CD4-positive, alpha-beta memory T cell (primary cell): ENCODE measurements around the gene CXADR. TPM values are rescaled to one million over a fixed set of nuclear protein-coding genes. Genes with fewer than 3 reads are reported as not detected.

Experiments
- CTCF ChIA-PET: fragments of 350-600 bp; sonication (Branson Sonifier 250); formaldehyde crosslinking; loops from one replicate; lab custom pipeline; 2021; ENCODE audit warnings: inconsistent platforms; ENCODE audit not compliant: partially characterized antibody; lab: Charles Lee
- POLR2A ChIA-PET: fragments of 350-600 bp; sonication (Branson Sonifier 250); formaldehyde crosslinking; loops from one replicate; lab custom pipeline; 2021; ENCODE audit not compliant: partially characterized antibody; lab: Charles Lee
- DNase-seq, 5 donors: peaks; one replicate each; pipeline versions ENCODE4 v3.0.0 to v3.0.0-alpha.2; 2020 to 2022; ENCODE audit warnings: mixed read lengths in 1 of 5
- H3K27ac ChIP-seq: one replicate; pipeline ENCODE4 v1.7.0; 2013; ENCODE audit warnings: low read depth, low read length
- H3K27me3 ChIP-seq: 2 replicates; pipeline ENCODE4 v1.7.0; 2013; ENCODE audit warnings: mild to moderate bottlenecking, low read length, moderate library complexity; ENCODE audit not compliant: insufficient read depth
- H3K36me3 ChIP-seq: 2 replicates; pipeline ENCODE4 v1.7.0; 2013; ENCODE audit warnings: mild to moderate bottlenecking, low read length, moderate library complexity; ENCODE audit not compliant: insufficient read depth
- H3K4me1 ChIP-seq: 2 replicates; pipeline ENCODE4 v1.7.0; 2013; ENCODE audit warnings: mild to moderate bottlenecking, low read length, moderate library complexity; ENCODE audit not compliant: insufficient read depth
- H3K4me3 ChIP-seq, 2 donors: one replicate each; pipeline ENCODE4 v1.7.0; 2013; ENCODE audit warnings: low read length in 2 of 2, mild to moderate bottlenecking in 1 of 2
- H3K9me3 ChIP-seq, 2 donors: one replicate each; pipeline ENCODE4 v1.7.0; 2013; ENCODE audit warnings: low read length in 2 of 2, control low read depth in 1 of 2; ENCODE audit not compliant: control insufficient read depth in 1 of 2
- H3K27ac Mint-ChIP-seq, 7 donors: one replicate each; pipeline ENCODE4 v1.8.0; 2020 to 2021; ENCODE audit warnings: mixed read lengths in 7 of 7, mild to moderate bottlenecking in 6 of 7, inconsistent platforms in 3 of 7, moderate library complexity in 3 of 7
- H3K27me3 Mint-ChIP-seq, 2 donors: one replicate each; pipeline ENCODE4 v1.8.0; 2020 to 2021; ENCODE audit warnings: mixed read lengths in 2 of 2
- H3K36me3 Mint-ChIP-seq, 2 donors: one replicate each; pipeline ENCODE4 v1.8.0; 2020 to 2021; ENCODE audit warnings: mixed read lengths in 2 of 2, inconsistent platforms in 1 of 2, mild to moderate bottlenecking in 1 of 2
- H3K4me1 Mint-ChIP-seq, 4 donors: one replicate each; pipeline ENCODE4 v1.8.0; 2020 to 2021; ENCODE audit warnings: mixed read lengths in 4 of 4, mild to moderate bottlenecking in 1 of 4
- H3K4me3 Mint-ChIP-seq, 8 donors: one replicate each; pipeline ENCODE4 v1.8.0; 2020 to 2021; ENCODE audit warnings: mixed read lengths in 8 of 8, mild to moderate bottlenecking in 7 of 8, moderate library complexity in 6 of 8, inconsistent platforms in 3 of 8
- H3K9me3 Mint-ChIP-seq, 8 donors: one replicate each; pipeline ENCODE4 v1.8.0; 2020 to 2021; ENCODE audit warnings: mixed read lengths in 8 of 8, mild to moderate bottlenecking in 5 of 8, inconsistent platforms in 3 of 8, moderate library complexity in 1 of 8
- intact Hi-C: fragments of 100-400 bp; cut with micrococcal nuclease; formaldehyde crosslinking; loops from one replicate; pipeline ENCODE4 v1.15.1; 2023
- polyA plus RNA-seq, 2 donors: library from polyadenylated mRNA; unstranded; fragments of 300-500 nt; fragmentation: Illumina TruSeq; gene quantifications; one replicate each; pipeline ENCODE4 v1.2.3, GENCODE V29; 2021
- total RNA-seq, 2 experiments: library from RNA; stranded (reverse); gene quantifications; one replicate each; pipeline ENCODE4 v1.2.3, GENCODE V29; 2021

Gene CXADR
- total and polyA plus RNA-seq, 4 experiments from 2014 or later, result 0.13 to 1.4 (median 0.82) TPM

DNA sequence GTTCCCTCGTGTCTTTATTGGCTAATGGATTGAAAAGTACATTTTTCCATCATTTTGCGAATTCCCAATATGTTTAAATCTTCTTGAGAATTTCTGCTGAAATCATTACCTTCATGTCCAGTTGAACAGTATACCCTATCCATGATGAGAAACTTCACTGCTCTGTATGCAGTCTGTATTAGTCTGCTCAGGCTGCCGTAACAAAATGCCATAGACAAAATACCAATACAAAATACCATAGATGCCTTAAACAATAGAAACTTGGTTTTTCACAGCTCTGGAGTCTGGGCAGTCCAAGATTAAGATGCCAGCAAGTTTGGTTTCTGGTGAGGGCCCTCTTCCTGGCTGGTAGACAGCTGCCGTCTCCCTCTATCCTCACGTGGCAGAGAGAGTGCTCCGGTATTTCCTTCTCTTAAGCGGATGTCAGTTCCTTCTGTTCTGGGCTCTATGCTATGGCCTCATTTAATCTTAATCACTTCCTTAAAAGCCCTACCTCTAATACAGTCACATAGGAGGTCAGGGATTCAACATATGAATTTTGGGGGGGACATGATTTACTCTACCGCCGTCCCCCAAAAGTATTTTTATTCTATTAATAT is 27.0 kb downstream of the CXADR start:
- H3K36me3 Mint-ChIP-seq, result peaks cover 0 to 4% of the 10 kb centered on the region in 2 donors
- no peaks in the 10 kb centered on the region for H3K27me3 ChIP-seq
- H3K4me1 Mint-ChIP-seq, result peaks cover 0 to 1% (median 0%) of the 10 kb centered on the region in 4 donors
- H3K4me3 Mint-ChIP-seq, result no peak overlapping the region
- CTCF ChIA-PET, result no interaction called here
- peaks cover 0 to 2% (median 0%) of the 10 kb centered on the region in 8 donors for H3K9me3 Mint-ChIP-seq
- H3K9me3 ChIP-seq, result no peaks in the 10 kb centered on the region
- POLR2A ChIA-PET, result no interaction called here
- H3K4me1 ChIP-seq, result no peaks in the 10 kb centered on the region
- DNase-seq, result no peak
- H3K36me3 ChIP-seq, result no peaks in the 10 kb centered on the region
- intact Hi-C loops, result no loop called here
- no peak overlapping the region for H3K27ac Mint-ChIP-seq
- H3K4me3 ChIP-seq, result no peak overlapping the region
- H3K27ac ChIP-seq, result no peak overlapping the region
- peaks cover 3 to 8% of the 10 kb centered on the region in 2 donors for H3K27me3 Mint-ChIP-seq

DNA sequence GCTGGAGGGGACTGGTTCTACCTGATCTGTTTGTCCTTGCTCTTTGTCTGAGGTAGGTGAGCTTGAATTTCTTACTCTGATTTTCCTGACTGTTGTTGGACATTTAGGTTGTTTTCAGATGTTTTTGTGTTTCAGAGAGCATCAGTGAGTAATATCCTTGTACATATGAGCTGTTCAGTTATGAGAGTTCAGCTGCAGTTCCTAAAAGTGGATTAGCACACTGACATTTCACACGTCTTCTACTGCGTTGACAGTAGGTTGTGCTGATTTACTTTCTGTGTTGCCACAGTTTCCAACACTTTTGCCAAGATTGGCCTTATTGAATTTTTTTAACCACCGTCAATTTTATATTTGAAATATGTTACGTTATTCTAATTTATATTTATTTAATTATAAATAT is 27.7 kb downstream of the CXADR start:
- H3K27ac ChIP-seq, result no peak overlapping the region
- intact Hi-C loops, result no loop called here
- no peak for DNase-seq
- H3K36me3 ChIP-seq, result no peaks in the 10 kb centered on the region
- H3K4me1 ChIP-seq, result no peaks in the 10 kb centered on the region
- POLR2A ChIA-PET, result no interaction called here
- no peak overlapping the region for H3K4me3 ChIP-seq
- Mint-ChIP-seq H3K27ac (no peak overlapping the region), H3K9me3 (peaks cover 0 to 2% (median 0%) of the 10 kb centered on the region in 8 donors), H3K27me3 (peaks cover 3 to 8% of the 10 kb centered on the region in 2 donors), H3K4me1 (peaks cover 0 to 1% (median 0%) of the 10 kb centered on the region in 4 donors), H3K36me3 (peaks cover 0 to 4% of the 10 kb centered on the region in 2 donors), H3K4me3 (no peak overlapping the region)
- H3K9me3 ChIP-seq, result no peaks in the 10 kb centered on the region
- CTCF ChIA-PET, result no interaction called here
- no peaks in the 10 kb centered on the region for H3K27me3 ChIP-seq

DNA sequence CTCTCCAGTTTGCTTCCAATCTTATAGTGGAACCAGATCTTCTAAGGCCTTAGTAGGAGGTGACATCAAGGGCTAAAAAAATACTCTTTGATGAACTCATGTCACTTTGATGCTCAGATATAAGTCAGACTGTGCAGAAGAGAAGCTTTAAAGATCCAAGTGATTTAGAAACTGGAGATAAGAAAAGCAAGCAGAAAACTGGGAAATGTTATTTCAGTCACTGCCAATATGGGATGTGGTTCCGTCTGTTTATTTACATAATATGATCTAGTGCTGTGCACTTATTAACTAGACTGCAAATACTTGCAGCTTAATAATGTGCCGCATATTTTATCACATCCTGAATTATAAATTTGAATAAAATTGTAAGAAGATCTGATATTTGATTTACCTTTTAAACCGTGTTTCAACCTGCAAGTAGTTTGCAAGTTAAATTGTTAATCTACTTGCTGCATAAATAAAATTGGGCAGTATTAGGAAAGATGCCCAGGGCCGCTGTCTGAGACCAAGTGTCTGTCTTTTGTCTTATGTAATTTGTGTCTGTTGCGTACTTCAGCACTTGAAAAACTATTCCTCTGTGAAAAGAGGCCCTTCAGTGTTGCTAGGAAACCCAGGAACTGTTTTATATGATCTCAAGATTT is 29.6 kb downstream of the CXADR start:
- H3K4me3 Mint-ChIP-seq, result no peak overlapping the region
- H3K4me1 Mint-ChIP-seq, result no peaks in the 10 kb centered on the region
- no peaks in the 10 kb centered on the region for H3K9me3 ChIP-seq
- intact Hi-C loops, result no loop called here
- ChIA-PET CTCF (no interaction called here), POLR2A (no interaction called here)
- no peaks in the 10 kb centered on the region for H3K27me3 ChIP-seq
- H3K36me3 ChIP-seq, result no peaks in the 10 kb centered on the region
- peaks cover 3 to 5% of the 10 kb centered on the region in 2 donors for H3K27me3 Mint-ChIP-seq
- no peak for DNase-seq
- peaks cover 0 to 8% of the 10 kb centered on the region in 2 donors for H3K36me3 Mint-ChIP-seq
- H3K9me3 Mint-ChIP-seq, result peaks cover 0 to 2% (median 0%) of the 10 kb centered on the region in 8 donors
- H3K27ac Mint-ChIP-seq, result no peak overlapping the region
- H3K27ac ChIP-seq, result no peak overlapping the region
- H3K4me1 ChIP-seq, result no peaks in the 10 kb centered on the region
- no peak overlapping the region for H3K4me3 ChIP-seq

DNA sequence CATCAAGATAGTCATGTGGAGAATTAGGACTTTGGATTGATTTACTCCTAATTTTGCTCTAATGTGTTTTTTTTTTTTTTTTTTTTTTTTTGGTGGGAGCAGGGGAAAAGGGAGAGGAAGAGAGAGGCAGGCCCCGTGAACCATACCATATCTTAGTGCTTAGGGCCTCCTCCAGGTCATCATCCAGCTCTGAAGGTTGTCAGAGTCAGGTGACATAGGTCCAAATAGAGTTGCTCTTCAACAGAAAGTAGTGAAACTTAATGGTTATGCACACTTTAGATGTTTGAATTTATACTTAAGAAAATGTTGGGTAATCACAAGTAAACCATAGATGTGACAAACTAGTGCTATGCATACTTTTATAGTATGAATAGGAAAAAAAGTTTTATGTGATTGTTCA is 32.2 kb downstream of the CXADR start:
- H3K9me3 Mint-ChIP-seq, result peaks cover 0 to 2% (median 0%) of the 10 kb centered on the region in 8 donors
- no peak for DNase-seq
- H3K9me3 ChIP-seq, result no peaks in the 10 kb centered on the region
- peaks cover 0 to 3% of the 10 kb centered on the region in 2 donors for H3K27me3 Mint-ChIP-seq
- H3K4me3 Mint-ChIP-seq, result no peak overlapping the region
- H3K27ac ChIP-seq, result no peak overlapping the region
- no peaks in the 10 kb centered on the region for H3K4me1 Mint-ChIP-seq
- no peaks in the 10 kb centered on the region for H3K36me3 ChIP-seq
- CTCF ChIA-PET, result interaction anchor here (0.7 to 1.1 kb wide), 2 partner anchors 38 to 41 kb away, joined by 3 read pairs; no protein-coding TSS in a partner anchor
- no peaks in the 10 kb centered on the region for H3K27me3 ChIP-seq
- H3K4me1 ChIP-seq, result no peaks in the 10 kb centered on the region
- POLR2A ChIA-PET, result no interaction called here
- intact Hi-C loops, result no loop called here
- H3K36me3 Mint-ChIP-seq, result peaks cover 0 to 8% of the 10 kb centered on the region in 2 donors
- no peak overlapping the region for H3K4me3 ChIP-seq
- H3K27ac Mint-ChIP-seq, result no peak overlapping the region

DNA sequence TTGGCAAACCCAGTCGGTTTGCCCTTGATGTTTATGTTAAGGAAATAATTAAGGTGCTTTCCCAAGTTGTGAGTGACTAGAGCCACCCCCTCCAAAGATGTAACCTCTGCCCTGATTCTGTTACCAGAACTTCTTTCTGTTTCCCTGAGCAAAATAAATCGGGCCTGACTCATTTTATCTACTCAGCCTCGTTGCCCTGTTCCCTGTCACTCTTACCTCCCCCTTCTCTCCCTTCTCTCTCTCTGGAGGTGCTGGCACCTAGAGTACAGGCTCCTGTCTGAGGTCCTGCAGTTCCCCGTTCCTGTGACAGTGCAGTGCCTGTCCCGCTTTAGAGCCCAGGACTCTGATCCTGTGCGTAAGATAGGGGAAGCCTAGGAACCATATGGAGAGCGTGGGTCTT is 35.4 kb downstream of the CXADR start:
- no peaks in the 10 kb centered on the region for H3K4me1 ChIP-seq
- no peak overlapping the region for H3K27ac ChIP-seq
- intact Hi-C loops, result no loop called here
- no peaks in the 10 kb centered on the region for H3K9me3 ChIP-seq
- no peak for DNase-seq
- Mint-ChIP-seq H3K4me3 (no peak overlapping the region), H3K4me1 (no peaks in the 10 kb centered on the region), H3K36me3 (peaks cover 0 to 4% of the 10 kb centered on the region in 2 donors), H3K9me3 (no peaks in the 10 kb centered on the region), H3K27ac (peak overlapping the region in 1 of 7 donors; percentile 45), H3K27me3 (no peaks in the 10 kb centered on the region)
- POLR2A ChIA-PET, result no interaction called here
- no peak overlapping the region for H3K4me3 ChIP-seq
- no peaks in the 10 kb centered on the region for H3K27me3 ChIP-seq
- no peaks in the 10 kb centered on the region for H3K36me3 ChIP-seq
- CTCF ChIA-PET, result no interaction called here

DNA sequence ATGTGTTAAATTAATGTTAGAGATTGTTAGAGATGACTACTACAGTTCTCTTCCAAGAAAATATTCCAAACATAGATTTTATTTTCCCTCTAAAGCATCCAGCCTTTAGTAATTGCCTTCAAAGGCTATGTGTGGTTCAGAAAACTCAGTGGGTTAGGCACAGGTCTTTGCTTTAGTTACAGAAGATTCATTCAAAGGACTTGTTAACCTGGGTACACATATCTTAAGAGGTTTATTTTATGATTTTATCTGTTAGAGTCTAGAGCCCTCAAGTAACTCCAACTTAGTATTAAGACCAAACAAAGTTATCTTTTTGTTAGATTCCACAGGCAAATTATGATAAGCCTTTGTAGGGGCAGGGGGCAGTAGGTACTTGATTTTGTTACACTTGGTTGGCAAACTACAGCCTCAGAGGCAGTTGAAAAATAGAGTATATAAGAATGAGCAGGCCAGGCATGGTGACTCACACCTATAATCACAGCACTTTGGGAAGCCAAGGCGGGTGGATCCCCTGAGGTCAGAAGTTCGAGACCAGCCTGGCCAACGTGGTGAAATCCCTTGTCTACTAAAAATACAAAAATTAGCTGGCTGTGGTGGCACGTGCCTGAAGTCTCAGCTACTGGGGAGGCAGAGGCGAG is 37.9 kb downstream of the CXADR start:
- no peaks in the 10 kb centered on the region for H3K36me3 ChIP-seq
- Mint-ChIP-seq H3K36me3 (peaks cover 0 to 4% of the 10 kb centered on the region in 2 donors), H3K4me3 (no peak overlapping the region), H3K9me3 (no peaks in the 10 kb centered on the region), H3K27me3 (peaks cover 0 to 2% of the 10 kb centered on the region in 2 donors), H3K27ac (no peak overlapping the region), H3K4me1 (no peaks in the 10 kb centered on the region)
- H3K4me3 ChIP-seq, result no peak overlapping the region
- CTCF ChIA-PET, result no interaction called here
- no peak for DNase-seq
- H3K4me1 ChIP-seq, result no peaks in the 10 kb centered on the region
- POLR2A ChIA-PET, result no interaction called here
- intact Hi-C loops, result no loop called here
- H3K27me3 ChIP-seq, result no peaks in the 10 kb centered on the region
- H3K9me3 ChIP-seq, result no peaks in the 10 kb centered on the region
- H3K27ac ChIP-seq, result no peak overlapping the region

DNA sequence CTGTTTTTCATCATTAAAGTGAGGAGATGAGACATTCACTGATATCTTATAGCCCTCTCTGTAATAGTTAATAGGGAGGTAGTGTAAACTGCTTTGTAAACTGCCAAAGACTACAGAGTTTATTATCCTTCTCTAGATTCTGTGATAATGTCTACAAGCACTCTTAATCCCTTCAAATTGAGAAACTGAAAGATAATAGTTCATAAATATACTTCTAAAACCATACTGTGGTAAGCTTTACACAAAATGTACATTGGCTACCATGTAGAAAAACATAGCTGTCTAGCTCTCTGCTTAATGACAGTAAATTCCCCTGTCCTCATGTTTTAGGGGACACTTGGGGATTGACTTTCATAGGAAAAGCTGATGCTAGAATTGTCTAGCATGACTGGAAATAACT is 39.6 kb downstream of the CXADR start:
- intact Hi-C loops, result no loop called here
- Mint-ChIP-seq H3K27ac (no peak overlapping the region), H3K36me3 (peaks cover 0 to under 1% of the 10 kb centered on the region in 2 donors), H3K4me1 (no peaks in the 10 kb centered on the region), H3K9me3 (no peaks in the 10 kb centered on the region), H3K27me3 (peaks cover 0 to 3% of the 10 kb centered on the region in 2 donors), H3K4me3 (no peak overlapping the region)
- Histone ChIP-seq H3K36me3 (no peaks in the 10 kb centered on the region), H3K9me3 (no peaks in the 10 kb centered on the region), H3K4me3 (no peak overlapping the region), H3K27ac (no peak overlapping the region), H3K4me1 (no peaks in the 10 kb centered on the region), H3K27me3 (no peaks in the 10 kb centered on the region)
- ChIA-PET CTCF (interaction anchor here (0.9 to 1.6 kb wide), 2 partner anchors 9 to 165 kb away, joined by 3 to 4 read pairs; no protein-coding TSS in a partner anchor), POLR2A (no interaction called here)
- DNase-seq, result no peak
